Endothelial cell (in vitro differentiated cells): ENCODE results near the gene CLDND2. TPM values are rescaled to one million over a fixed set of nuclear protein-coding genes. Genes with fewer than 3 reads are reported as not detected.
A peak's percentile ranks its signal among the peaks of the same experiment; 100 is the strongest.

Source experiments
- DNase-seq: peaks from one replicate; pipeline ENCODE4 v3.0.0; 2021; ENCODE audit warnings: low spot score
- H3K27ac Mint-ChIP-seq: one replicate; pipeline ENCODE4 v1.8.0; 2021; ENCODE audit warnings: mixed read lengths, inconsistent platforms; ENCODE audit not compliant: unreplicated experiment
- H3K27me3 Mint-ChIP-seq: one replicate; pipeline ENCODE4 v1.8.0; 2021; ENCODE audit warnings: mild to moderate bottlenecking, moderate library complexity, mixed read lengths, inconsistent platforms; ENCODE audit not compliant: unreplicated experiment
- H3K36me3 Mint-ChIP-seq: one replicate; pipeline ENCODE4 v1.8.0; 2021; ENCODE audit warnings: mild to moderate bottlenecking, low read depth, mixed read lengths, inconsistent platforms; ENCODE audit not compliant: unreplicated experiment
- H3K4me1 Mint-ChIP-seq: one replicate; pipeline ENCODE4 v1.8.0; 2021; ENCODE audit warnings: mild to moderate bottlenecking, mixed read lengths, inconsistent platforms; ENCODE audit not compliant: unreplicated experiment
- H3K4me3 Mint-ChIP-seq: one replicate; pipeline ENCODE4 v1.8.0; 2021; ENCODE audit warnings: mild to moderate bottlenecking, mixed read lengths, inconsistent platforms; ENCODE audit not compliant: unreplicated experiment
- H3K9me3 Mint-ChIP-seq: one replicate; pipeline ENCODE4 v1.8.0; 2021; ENCODE audit warnings: mixed read lengths, inconsistent platforms; ENCODE audit not compliant: unreplicated experiment
- CTCF ChIP-seq: fragments of 200-600 bp; sonication (generic); IDR thresholded peaks from one replicate; pipeline ENCODE4 v1.5.0; 2021; ENCODE audit warnings: antibody characterized with exemption; ENCODE audit not compliant: unreplicated experiment
- total RNA-seq: library from RNA; stranded (reverse); fragmentation: NEBNext Ultra II Directional; extraction: Animal tissue kit (Norgen Biotek cat#: 25700); gene quantifications from one replicate; pipeline ENCODE4 v1.2.1, GENCODE V29; 2021; ENCODE audit not compliant: unreplicated experiment

Gene CLDND2
- total RNA-seq, 1 donor from 2014 or later, result not detected

DNA sequence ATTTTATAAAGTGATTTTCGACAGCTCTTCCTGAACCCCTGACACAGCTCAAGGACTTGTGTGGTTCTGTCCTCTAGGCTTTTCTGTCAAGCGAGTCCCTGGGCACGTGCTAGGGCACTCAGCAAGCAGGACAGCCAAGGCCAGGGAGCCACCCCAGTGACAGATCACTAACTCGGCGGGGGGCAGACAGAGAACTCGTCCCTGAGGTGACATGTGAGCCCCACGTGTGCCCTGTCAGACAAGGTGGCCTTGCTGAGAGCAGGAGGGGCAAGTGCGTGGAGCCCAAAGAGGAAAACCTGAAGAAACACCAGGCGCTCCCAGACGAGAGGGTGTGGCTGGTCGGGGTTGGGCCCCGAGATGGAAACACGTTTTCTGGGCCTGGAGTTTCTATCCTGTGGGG lies 7.6 kb downstream of the CLDND2 start:
- peaks cover 7% of the 10 kb centered on the region for H3K27me3 Mint-ChIP-seq
- no peak for TF ChIP-seq CTCF
- H3K9me3 Mint-ChIP-seq, result no peaks in the 10 kb centered on the region
- no peak overlapping the region for H3K27ac Mint-ChIP-seq
- no peak overlapping the region for H3K4me3 Mint-ChIP-seq
- peaks cover 4% of the 10 kb centered on the region for H3K36me3 Mint-ChIP-seq
- H3K4me1 Mint-ChIP-seq, result peaks cover 9% of the 10 kb centered on the region
- no peak for DNase-seq

DNA sequence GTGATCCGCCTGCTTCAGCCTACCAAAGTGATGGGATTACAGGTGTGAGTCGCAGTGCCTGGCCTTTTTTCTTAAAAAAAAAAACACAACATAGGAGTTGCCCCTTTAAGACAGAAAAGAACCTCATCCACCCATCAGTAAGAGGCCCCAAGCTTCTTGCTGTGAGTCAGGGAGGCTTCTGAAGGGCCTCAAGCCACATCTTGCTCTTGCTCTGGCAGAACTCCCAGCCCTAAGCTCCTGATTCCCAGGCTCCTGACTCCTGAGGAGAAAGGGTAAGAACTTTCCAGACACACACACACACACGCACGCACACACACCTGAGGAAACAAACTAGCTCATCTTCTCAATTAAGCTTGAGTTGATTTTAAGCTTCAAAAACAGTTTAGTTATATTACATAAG lies 9.5 kb downstream of the CLDND2 start:
- H3K4me1 Mint-ChIP-seq, result peaks cover 11% of the 10 kb centered on the region
- H3K36me3 Mint-ChIP-seq, result no peaks in the 10 kb centered on the region
- H3K27me3 Mint-ChIP-seq, result peaks cover 3% of the 10 kb centered on the region
- DNase-seq, result no peak
- H3K4me3 Mint-ChIP-seq, result no peak overlapping the region
- no peaks in the 10 kb centered on the region for H3K9me3 Mint-ChIP-seq
- H3K27ac Mint-ChIP-seq, result no peak overlapping the region
- no peak for TF ChIP-seq CTCF

- H3K27me3 Mint-ChIP-seq, result peaks cover 3% of the 10 kb centered on the region
- no peak for TF ChIP-seq CTCF
- no peak overlapping the region for H3K4me3 Mint-ChIP-seq
- no peak overlapping the region for H3K27ac Mint-ChIP-seq
- H3K36me3 Mint-ChIP-seq, result no peaks in the 10 kb centered on the region
- H3K4me1 Mint-ChIP-seq, result peaks cover 12% of the 10 kb centered on the region
- no peaks in the 10 kb centered on the region for H3K9me3 Mint-ChIP-seq
- DNase-seq, result no peak
Measured at GRCh38 chr19:51357952-51358351, 10.9 kb downstream of the CLDND2 start.

GRCh38 chr19:51356159-51356801 lies 12.5 kb downstream of the CLDND2 start:
- H3K4me3 Mint-ChIP-seq, result no peak overlapping the region
- peaks cover 6% of the 10 kb centered on the region for H3K27me3 Mint-ChIP-seq
- H3K36me3 Mint-ChIP-seq, result peaks cover 11% of the 10 kb centered on the region
- H3K27ac Mint-ChIP-seq, result no peak overlapping the region
- H3K4me1 Mint-ChIP-seq, result peaks cover 12% of the 10 kb centered on the region
- no peaks in the 10 kb centered on the region for H3K9me3 Mint-ChIP-seq
- no peak for DNase-seq
- TF ChIP-seq CTCF, result no peak

GRCh38 chr19:51354742-51355148 lies 14.1 kb downstream of the CLDND2 start:
- Mint-ChIP-seq H3K36me3 (peaks cover 11% of the 10 kb centered on the region), H3K4me3 (no peak overlapping the region), H3K4me1 (peaks cover 12% of the 10 kb centered on the region), H3K27ac (peak overlapping the region; percentile 34), H3K27me3 (peaks cover 8% of the 10 kb centered on the region), H3K9me3 (no peaks in the 10 kb centered on the region)
- no peak for TF ChIP-seq CTCF
- DNase-seq, result peak; percentile 46
